GM23338 (cell line): ENCODE results near the gene RWDD2A. TPM values are rescaled to one million over a fixed set of nuclear protein-coding genes. Genes with fewer than 3 reads are reported as not detected.

Source experiments
- ATAC-seq: fragments of 200-7000 bp; cut with Tn5 transposase; 3 replicates; pipeline ENCODE4 v1.9.1; 2020
- DNase-seq: peaks from one replicate; pipeline ENCODE4 v3.0.0-alpha.2; 2015; ENCODE audit warnings: low spot score
- H2AFZ ChIP-seq: fragments of 200-600 bp; sonication (generic); 2 replicates; pipeline ENCODE4 v1.8.0; 2016; ENCODE audit warnings: antibody characterized with exemption, mild to moderate bottlenecking, moderate library complexity
- H3F3A ChIP-seq: fragments of 200-600 bp; sonication (generic); replicated peaks from 2 replicates; pipeline ENCODE4 v1.8.0; 2017; ENCODE audit warnings: antibody characterized with exemption, mixed run types, low read depth
- H3K27ac ChIP-seq: fragments of 200-600 bp; sonication (generic); 2 replicates; pipeline ENCODE4 v1.6.1; 2016; ENCODE audit warnings: low read depth
- H3K27me3 ChIP-seq: fragments of 200-600 bp; sonication (generic); 2 replicates; pipeline ENCODE4 v1.8.0; 2016; ENCODE audit warnings: mild to moderate bottlenecking, mixed run types, moderate library complexity; ENCODE audit not compliant: insufficient read depth
- H3K36me3 ChIP-seq: fragments of 200-600 bp; sonication (generic); 2 replicates; pipeline ENCODE4 v1.8.0; 2016; ENCODE audit warnings: mild to moderate bottlenecking; ENCODE audit not compliant: insufficient read depth
- H3K4me1 ChIP-seq: fragments of 200-600 bp; sonication (generic); 2 replicates; pipeline ENCODE4 v1.8.0; 2016; ENCODE audit warnings: mild to moderate bottlenecking, moderate library complexity; ENCODE audit not compliant: insufficient read depth
- H3K4me2 ChIP-seq: fragments of 200-600 bp; sonication (generic); 2 replicates; pipeline ENCODE4 v1.7.1; 2017; ENCODE audit warnings: mixed run types
- H3K4me3 ChIP-seq: fragments of 200-600 bp; sonication (generic); 2 replicates; pipeline ENCODE4 v1.6.1; 2016; ENCODE audit warnings: mixed run types
- H3K79me2 ChIP-seq: fragments of 200-600 bp; sonication (generic); replicated peaks from 2 replicates; pipeline ENCODE4 v1.8.0; 2017; ENCODE audit warnings: mild to moderate bottlenecking; ENCODE audit not compliant: insufficient read depth
- H3K9me2 ChIP-seq: fragments of 200-600 bp; sonication (generic); 2 replicates; pipeline ENCODE4 v1.8.0; 2017; ENCODE audit not compliant: insufficient read depth
- H4K20me1 ChIP-seq: fragments of 200-600 bp; sonication (generic); replicated peaks from 2 replicates; pipeline ENCODE4 v1.8.0; 2017; ENCODE audit warnings: mild to moderate bottlenecking; ENCODE audit not compliant: insufficient read depth
- H3K27ac Mint-ChIP-seq: 2 replicates; pipeline ENCODE4 v1.8.0; 2020; ENCODE audit warnings: inconsistent platforms, mild to moderate bottlenecking, moderate library complexity, mixed read lengths
- H3K27me3 Mint-ChIP-seq: 3 replicates; pipeline ENCODE4 v1.8.0; 2022; ENCODE audit warnings: low read depth, mild to moderate bottlenecking, moderate library complexity, mixed read lengths, inconsistent platforms; ENCODE audit not compliant: insufficient read depth, poor library complexity
- H3K36me3 Mint-ChIP-seq: 3 replicates; pipeline ENCODE4 v1.8.0; 2021; ENCODE audit warnings: low read depth, mild to moderate bottlenecking, inconsistent platforms, moderate library complexity, mixed read lengths
- H3K4me1 Mint-ChIP-seq: 3 replicates; pipeline ENCODE4 v1.8.0; 2020; ENCODE audit warnings: mild to moderate bottlenecking, inconsistent platforms, mixed read lengths
- H3K4me3 Mint-ChIP-seq: 3 replicates; pipeline ENCODE4 v1.8.0; 2021; ENCODE audit warnings: moderate library complexity, mild to moderate bottlenecking, inconsistent platforms, mixed read lengths
- H3K9me3 Mint-ChIP-seq: 3 replicates; pipeline ENCODE4 v1.8.0; 2020; ENCODE audit warnings: moderate library complexity, mild to moderate bottlenecking, inconsistent platforms, mixed read lengths
- CREB1 ChIP-seq: fragments of 250-450 bp; sonication (Bioruptor Pico); IDR thresholded peaks from 2 replicates; pipeline ENCODE4 v1.5.0; 2020; ENCODE audit warnings: low read depth, mild to moderate bottlenecking, moderate library complexity
- EZH2phosphoT487 ChIP-seq: fragments of 200-600 bp; sonication (generic); IDR thresholded peaks from one replicate; pipeline ENCODE4 v1.8.1; 2018; ENCODE audit warnings: antibody characterized with exemption; ENCODE audit not compliant: unreplicated experiment
- REST ChIP-seq: IDR thresholded peaks from one replicate; pipeline ENCODE4 v1.6.1; 2018; ENCODE audit warnings: antibody characterized with exemption; ENCODE audit not compliant: unreplicated experiment
- ZNF114 ChIP-seq: fragments of 250-450 bp; sonication (Bioruptor Pico); IDR thresholded peaks from 2 replicates; pipeline ENCODE4 v1.5.0; 2020; ENCODE audit warnings: mild to moderate bottlenecking, moderate library complexity
- ZNF331 ChIP-seq: fragments of 250-450 bp; sonication (Bioruptor Pico); IDR thresholded peaks from 2 replicates; pipeline ENCODE4 v1.5.0; 2020; ENCODE audit warnings: low read depth, mild to moderate bottlenecking, moderate library complexity
- ZNF462 ChIP-seq: fragments of 250-450 bp; sonication (Bioruptor Pico); IDR thresholded peaks from 2 replicates; pipeline ENCODE4 v1.5.0; 2020; ENCODE audit warnings: mild to moderate bottlenecking, moderate library complexity
- polyA plus RNA-seq: library from polyadenylated mRNA; unstranded; fragments of >200 nt; fragmentation: Nextera tagmentation; extraction: Ambion mirVana; gene quantifications from 2 replicates; pipeline ENCODE4 v1.2.1, GENCODE V29; 2016
- total RNA-seq: library from RNA; depleted of rRNA; stranded (reverse); fragments of >200 nt; shearing (Covaris generic); gene quantifications from 2 replicates; pipeline ENCODE4 v1.2.3, GENCODE V29; 2014

The RWDD2A gene
- total and polyA plus RNA-seq, 2 experiments from 2014 or later: 3.1 to 3.7 TPM

GRCh38 chr6:83199173-83199862 is 6.2 kb downstream of the RWDD2A start (continued):
- TF ChIP-seq ZNF462 (CRISPR knock-in tag) (no peak), EZH2phosphoT487 (no peak), ZNF331 (no peak), ZNF114 (CRISPR knock-in tag) (no peak), REST (no peak)

- ATAC-seq (no peak), DNase-seq (no peak)
- Histone ChIP-seq H3K9me2 (no peaks in the 10 kb centered on the region), H3K4me3 (no peak overlapping the region), H3F3A (no peaks in the 10 kb centered on the region), H2AFZ (no peak overlapping the region), H3K27ac (no peak overlapping the region), H3K79me2 (no peaks in the 10 kb centered on the region), H3K36me3 (peaks cover 9% of the 10 kb centered on the region; the same call in 1 of the 2 replicates), H3K27me3 (no peaks in the 10 kb centered on the region), H3K4me2 (no peak overlapping the region), H3K4me1 (no peaks in the 10 kb centered on the region), H4K20me1 (no peaks in the 10 kb centered on the region; the same call in 1 of the 2 replicates)
- Mint-ChIP-seq H3K9me3 (no peaks in the 10 kb centered on the region), H3K36me3 (peaks cover 10% of the 10 kb centered on the region), H3K27me3 (peaks cover 2% of the 10 kb centered on the region), H3K27ac (no peak overlapping the region), H3K4me3 (no peak overlapping the region), H3K4me1 (peaks cover 2% of the 10 kb centered on the region; the same call in 1 of the 3 replicates)
- TF ChIP-seq CREB1 (CRISPR knock-in tag) (no peak), EZH2phosphoT487 (no peak)
Observed at GRCh38 chr6:83199863-83200225, 6.7 kb downstream of the RWDD2A start.
